Activated T-cell treated with anti-CD3 and anti-CD28 coated beads for 24 hours (primary cell): ENCODE measurements around the gene MRPL11.

Experiments
- DNase-seq: peaks from one replicate; pipeline ENCODE4 v3.0.0-alpha.2; 2020; ENCODE audit warnings: low read depth

The MRPL11 gene

DNA sequence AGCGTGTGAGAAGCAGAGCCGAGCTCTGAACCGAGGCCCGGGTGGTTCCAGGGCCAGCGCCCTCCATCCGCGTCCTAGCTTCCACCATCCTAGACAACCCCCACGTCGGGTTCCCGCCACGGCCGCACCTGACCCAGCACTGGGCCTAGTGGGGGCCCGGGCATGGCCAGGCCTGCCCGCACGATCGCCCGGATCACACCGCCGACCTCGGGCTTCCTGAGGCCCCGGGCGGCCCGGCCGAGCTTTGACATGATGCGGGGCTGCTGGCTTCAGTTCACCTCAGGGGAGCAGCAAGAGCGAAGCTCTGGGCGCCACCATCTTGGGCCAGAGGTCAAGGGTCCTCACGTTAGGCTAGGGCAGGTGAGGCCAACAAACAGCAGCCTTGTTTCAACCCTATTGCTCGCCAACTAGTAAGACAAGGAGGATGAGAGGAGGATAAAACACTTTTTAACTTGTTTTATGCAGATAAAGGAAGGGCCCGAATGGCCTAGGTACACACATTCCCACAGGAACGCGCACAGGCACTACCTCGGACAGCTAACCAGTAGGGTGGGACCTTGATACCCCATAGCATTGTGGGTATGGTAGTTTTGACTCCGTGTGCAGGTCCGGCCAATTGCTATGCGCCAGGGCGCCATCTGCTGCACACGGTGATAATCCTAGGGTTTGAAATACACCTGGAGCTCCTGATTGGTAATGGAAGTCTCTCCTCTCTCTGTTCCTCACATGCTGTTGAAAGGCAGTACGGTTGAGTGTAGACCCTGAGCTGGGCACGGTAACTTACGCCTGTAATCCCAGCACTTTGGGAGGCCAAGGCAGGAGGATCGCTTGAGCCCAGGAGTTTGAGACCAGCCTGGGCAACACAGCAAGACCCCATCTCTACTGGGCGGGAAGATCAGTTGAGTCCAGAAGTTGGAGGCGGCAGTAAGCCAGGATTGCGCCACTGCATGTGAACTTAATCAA, at the start of gene MRPL11:
Gene MRPL11, minus strand, starts transcription at position 345 of the 963 bp plus-strand sequence. Its CDS starts 94 bp downstream, at position 251.
- peak; percentile 84 for DNase-seq

DNA sequence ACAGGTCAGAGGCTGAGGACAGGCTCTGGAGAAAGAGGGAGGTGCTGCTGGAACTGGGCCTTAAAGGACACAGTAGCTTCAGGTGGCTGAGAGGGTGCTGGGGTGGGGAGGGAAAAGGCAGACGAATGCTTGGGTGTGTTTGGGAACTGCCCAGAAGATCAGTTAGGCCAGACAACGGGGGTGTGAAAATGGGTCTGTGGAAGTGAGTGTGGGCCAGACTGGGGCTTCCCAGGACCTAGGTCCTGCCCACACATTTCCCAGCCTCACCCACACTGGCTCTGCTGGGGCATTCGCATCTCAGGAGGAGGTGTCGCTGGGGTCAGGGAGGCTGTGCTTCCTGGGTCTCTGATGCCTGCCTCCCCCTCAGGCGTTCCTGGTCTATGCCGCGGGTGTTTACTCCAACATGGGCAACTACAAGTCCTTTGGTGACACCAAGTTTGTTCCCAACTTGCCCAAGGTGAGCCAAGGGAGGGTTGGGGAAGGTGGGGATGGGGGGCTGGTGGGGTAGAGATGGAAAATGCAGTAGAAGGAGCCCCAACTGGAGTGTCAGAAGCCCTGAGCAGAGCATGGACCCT, 46.2 kb upstream of the MRPL11 start:
- DNase-seq, result no peak

DNA sequence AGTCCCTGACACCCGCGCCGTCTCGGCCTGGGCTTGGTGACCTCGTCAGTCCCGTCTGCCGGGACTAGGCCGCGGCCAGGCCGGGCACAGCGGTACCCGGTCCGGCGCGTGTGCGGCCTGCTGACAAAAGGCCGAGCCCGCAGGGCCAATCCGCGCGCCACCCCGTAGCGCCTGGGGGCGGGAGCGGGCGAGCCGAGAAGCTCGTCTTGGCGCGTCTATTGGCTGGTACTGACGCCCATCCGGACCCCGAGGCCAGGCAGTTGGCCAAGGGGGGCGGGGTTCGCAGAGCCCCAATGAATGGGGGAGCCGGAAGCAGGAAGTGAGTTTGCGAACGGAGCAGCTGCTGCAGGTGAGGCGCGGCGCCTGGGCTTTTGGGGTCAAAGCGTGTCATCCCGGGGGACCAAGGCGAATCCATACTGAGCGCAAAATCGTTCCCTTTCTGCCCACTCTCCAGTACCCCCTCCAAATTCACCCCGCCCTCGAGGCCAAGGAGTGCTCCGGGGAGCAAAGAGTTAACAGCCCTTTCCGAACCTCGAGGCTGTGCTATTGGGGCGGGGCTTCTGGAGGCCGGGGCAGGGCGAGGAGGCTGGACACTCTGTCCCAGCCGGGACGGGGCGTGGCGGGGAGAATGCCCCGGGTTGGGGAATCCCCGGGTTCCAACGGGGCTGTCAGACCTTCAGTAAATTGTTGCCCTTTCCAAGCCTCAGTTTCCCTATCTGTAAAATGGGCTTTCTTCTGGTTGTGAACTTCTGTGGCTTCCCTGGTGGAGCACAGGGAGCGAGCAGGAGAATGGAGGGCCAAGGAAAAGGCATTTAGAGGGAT, 41.7 kb upstream of the MRPL11 start, which contains the start of gene DPP3:
Gene DPP3, plus strand, starts transcription at position 318 of the 822 bp plus-strand sequence. CDS start 1,767 bp downstream, outside the sequence.
- peak; percentile 94 for DNase-seq

DNA sequence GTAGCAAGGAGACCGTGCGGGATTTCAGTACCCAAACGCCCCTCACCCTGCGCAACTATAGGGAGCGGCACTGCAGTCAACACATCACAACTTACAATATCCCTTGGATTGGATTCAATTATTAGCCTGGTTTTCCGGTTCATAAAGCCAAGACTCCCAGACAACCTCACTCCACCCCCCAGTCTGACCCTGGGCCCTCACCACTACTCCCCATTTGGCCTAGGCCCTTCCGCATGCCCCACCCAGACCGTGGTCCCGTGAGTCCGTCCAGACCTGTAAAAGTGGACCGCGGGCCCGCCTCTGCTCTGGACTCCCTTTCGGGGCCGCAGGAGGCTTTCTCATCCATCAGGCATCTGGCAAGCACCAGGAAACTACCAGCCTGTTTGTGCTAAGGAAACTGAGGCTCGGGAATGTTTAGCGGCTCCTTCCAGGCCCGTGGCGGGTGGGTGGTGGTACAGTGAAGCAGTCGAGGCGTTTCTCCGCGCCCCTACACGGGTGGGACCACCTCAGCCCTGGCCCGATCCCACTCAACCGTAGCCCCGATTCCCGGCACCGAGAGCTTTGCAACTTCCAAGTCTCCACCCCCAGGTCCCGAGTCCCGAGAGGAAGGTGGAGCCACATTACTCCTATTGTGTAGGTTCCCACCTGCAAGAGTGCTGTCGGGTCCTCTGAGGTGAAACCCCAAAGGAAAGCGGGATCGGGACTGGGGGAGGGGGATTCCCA, 40.9 kb upstream of the MRPL11 start:
- DNase-seq, result no peak

- DNase-seq, result no peak
Observed at GRCh38 chr11:66478729-66479393, 40.2 kb upstream of the MRPL11 start.

DNA sequence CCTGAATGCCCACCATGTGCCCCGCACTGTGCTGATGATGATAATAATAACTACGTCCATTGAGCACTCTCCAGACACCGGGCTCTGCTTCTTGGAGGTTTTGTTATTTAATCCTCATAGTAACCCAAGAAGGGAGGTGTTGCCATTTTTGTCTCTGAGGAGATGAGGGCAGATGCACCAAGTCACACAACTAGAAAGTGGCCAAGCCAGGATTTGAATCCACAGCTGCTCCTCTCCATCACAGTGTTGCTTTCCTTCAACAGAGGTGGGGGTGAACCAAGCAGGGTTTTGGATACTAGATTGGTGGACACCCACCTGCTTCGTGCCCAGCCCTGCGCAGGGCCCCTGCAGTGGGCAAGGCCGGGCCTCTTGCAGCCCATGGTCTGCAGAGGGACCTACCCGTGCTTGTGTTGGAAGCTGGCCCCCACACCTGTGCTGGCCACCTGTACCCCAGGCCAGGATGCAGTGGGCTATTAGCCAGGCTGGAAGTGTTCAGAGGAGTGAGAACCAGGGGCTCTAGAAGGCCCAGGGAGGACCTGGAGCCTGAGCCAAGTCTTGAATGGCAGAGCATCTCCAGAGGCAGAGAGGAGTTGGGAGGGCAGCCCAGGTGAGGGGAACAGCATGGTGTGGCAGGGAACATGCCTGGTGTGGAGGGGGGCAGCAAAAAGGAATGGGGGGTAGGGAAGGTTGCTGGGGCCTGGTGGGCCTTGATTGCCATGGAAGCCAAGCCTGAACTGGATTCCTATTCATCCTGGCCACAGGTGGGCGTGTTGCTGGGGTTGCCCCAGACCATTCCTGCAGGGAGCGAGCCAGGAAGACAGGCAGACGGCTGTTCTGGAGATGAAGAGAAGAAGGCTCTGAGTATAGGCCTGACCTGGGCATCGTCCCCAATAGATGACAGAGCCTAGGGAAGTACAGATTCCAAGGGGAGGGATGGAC, 38.9 kb upstream of the MRPL11 start:
- no peak for DNase-seq

GRCh38 chr11:66476841-66477251, 38.2 kb upstream of the MRPL11 start:
- DNase-seq, result no peak

GRCh38 chr11:66476173-66476840, 37.7 kb upstream of the MRPL11 start:
- no peak for DNase-seq

- DNase-seq, result no peak
Observed at GRCh38 chr11:66475349-66476172, 36.9 kb upstream of the MRPL11 start.

GRCh38 chr11:66473608-66474515, 35.2 kb upstream of the MRPL11 start:
- no peak for DNase-seq

GRCh38 chr11:66473167-66473566, 34.5 kb upstream of the MRPL11 start:
- no peak for DNase-seq

DNA sequence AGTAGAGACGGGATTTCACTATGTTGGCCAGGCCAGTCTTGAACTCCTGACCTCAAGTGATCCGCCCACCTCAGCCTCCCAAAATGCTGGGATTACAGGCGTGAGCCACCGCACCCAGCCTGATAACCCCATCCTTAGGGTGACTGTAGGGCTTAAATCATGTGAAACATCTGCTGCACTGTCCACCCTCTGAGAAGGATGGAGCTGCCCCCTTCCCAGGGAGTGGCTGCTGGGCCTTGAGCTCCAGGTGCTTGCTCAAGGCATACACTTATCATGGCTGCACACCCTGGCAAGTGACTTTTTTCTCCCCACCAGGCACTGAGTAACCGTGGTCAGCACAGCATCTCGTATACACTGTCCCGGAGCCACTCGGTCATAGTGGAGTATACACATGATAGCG, 33.4 kb upstream of the MRPL11 start:
- DNase-seq, result no peak

DNA sequence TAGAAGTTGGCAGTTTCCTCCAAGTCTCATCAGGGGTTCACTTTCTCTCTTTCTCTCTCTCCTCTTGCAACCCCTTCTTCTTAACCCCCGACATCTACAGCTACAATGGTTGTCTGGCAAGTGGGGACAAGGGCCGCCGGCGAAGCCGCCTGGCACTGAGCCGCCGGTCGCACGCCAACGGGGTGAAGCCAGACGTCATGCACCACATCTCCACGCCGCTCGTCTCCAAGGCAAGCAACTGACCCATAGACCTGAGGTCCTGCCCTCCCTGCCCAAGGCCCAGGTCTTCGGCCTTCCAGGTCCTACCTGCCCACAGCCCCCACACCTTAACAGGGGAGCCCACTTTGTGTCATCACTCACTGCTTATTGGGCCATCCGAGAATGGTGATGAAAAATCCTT, 32.5 kb upstream of the MRPL11 start:
- no peak for DNase-seq

DNA sequence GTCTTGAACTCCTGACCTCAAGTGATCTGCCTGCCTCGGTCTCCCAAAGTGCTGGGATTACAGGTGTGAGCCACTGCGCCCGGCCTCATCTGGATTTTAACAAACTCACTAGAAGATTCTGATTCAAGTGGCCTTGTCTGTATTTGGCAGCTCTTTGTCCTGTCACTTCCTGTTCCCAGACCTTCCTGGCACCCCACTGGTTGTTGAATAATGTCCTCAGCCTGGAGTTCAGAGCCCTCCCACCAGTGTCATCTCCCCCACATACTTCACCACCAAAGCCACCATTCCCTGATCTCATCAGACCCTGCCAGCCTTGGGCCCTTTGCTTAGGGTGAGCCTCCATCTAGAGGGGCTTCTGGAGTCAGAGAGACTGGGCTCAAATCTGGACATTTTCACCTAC, 31.4 kb upstream of the MRPL11 start:
- DNase-seq, result no peak

DNA sequence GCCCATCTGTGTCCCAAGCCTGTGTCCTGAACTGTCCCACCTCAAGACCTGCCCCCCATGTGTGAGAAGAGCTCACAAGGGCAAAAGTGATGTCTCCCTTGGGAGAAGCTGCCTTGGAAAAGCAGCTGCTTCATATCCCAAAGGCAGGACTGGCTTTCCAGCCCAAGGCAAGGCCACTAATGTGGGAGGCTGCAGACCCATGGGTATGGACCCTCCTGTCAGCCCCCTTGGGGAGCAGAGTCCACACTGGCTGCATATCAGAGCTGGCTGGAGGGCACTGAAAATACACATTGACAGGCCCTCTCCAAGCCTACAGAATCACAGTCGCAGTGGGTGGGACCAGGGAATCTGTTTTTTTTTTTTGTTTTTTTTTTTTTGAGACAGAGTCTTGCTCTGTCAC, 30.8 kb upstream of the MRPL11 start:
- DNase-seq, result no peak

GRCh38 chr11:66468691-66469090, 30.0 kb upstream of the MRPL11 start:
- no peak for DNase-seq

- no peak for DNase-seq
Observed at GRCh38 chr11:66467756-66468155, 29.1 kb upstream of the MRPL11 start.
